GM06990 (cell line): ENCODE data around the gene SCN8A.

Experiments used
- DNase-seq: peaks from one replicate; pipeline ENCODE4 v3.0.0-alpha.2; 2011; ENCODE audit not compliant: insufficient read length; ENCODE audit errors: extremely low read depth
- H3K27me3 ChIP-seq: replicated peaks from 2 replicates; pipeline ENCODE4 v1.6.0; 2011; ENCODE audit warnings: low read length; ENCODE audit not compliant: control insufficient read depth, insufficient read depth
- H3K36me3 ChIP-seq: 2 replicates; pipeline ENCODE4 v1.5.1; 2011; ENCODE audit warnings: low read length; ENCODE audit not compliant: control insufficient read depth, insufficient read depth
- H3K4me3 ChIP-seq: replicated peaks from 2 replicates; pipeline ENCODE4 v1.5.1; 2011; ENCODE audit warnings: low read depth, mild to moderate bottlenecking, control low read depth, low read length
- TF ChIP-seq, protein P1 (sequence below): IDR thresholded peaks from 2 replicates; pipeline ENCODE4 v1.5.1; 2011; ENCODE audit warnings: low read length, control low read depth, mild to moderate bottlenecking, inconsistent platforms; ENCODE audit not compliant: insufficient read depth, poor library complexity, severe bottlenecking

Gene SCN8A

DNA sequence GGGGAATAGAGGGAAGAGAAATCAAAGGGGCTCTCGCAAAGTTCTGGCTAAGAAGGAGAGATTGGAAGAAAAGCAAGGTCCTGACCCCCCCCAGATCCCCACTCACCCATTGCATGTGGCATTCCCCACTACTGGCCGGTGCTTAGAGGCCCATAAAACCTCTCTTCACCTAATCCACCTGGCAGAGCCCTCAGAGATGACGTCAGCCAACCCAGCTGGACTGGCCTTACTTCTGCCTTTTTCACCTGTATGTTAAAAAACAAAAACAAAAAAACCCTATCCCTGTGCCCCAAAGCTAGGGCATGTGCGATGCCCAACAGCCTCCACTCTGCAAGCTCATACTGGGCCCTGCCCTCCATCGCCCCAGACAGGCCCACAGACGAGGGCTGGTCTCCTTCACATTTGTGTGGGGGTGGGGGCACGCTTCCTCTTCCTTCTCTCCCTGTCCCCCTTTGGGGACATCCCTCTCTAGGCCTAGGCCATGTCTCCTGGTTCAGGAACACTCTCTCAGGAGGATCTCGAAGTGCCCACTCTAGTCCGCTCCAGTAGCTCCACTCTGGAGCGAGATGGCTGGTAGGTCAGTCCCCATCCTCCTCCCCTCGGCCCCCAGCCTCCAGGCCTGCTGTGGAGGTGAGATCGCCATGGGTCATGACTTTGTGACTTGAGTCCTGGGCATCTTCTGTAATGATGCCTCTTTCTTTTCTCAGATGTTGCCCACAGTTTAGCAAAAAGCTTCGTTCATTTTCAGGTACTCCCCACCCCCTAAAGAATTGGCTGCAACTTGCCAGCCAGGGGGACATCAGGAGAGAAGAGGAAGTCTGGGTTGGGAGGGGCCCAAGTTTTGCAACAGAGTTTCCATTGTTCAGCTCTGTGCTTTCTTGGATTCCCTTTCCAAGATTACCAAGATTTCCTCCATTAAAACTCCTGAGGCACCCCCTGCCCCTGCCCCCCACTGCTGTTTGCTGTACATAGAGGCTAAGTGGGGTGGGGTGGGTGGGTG is 220.5 kb downstream of the SCN8A start:
- TF ChIP-seq, protein P1, sequence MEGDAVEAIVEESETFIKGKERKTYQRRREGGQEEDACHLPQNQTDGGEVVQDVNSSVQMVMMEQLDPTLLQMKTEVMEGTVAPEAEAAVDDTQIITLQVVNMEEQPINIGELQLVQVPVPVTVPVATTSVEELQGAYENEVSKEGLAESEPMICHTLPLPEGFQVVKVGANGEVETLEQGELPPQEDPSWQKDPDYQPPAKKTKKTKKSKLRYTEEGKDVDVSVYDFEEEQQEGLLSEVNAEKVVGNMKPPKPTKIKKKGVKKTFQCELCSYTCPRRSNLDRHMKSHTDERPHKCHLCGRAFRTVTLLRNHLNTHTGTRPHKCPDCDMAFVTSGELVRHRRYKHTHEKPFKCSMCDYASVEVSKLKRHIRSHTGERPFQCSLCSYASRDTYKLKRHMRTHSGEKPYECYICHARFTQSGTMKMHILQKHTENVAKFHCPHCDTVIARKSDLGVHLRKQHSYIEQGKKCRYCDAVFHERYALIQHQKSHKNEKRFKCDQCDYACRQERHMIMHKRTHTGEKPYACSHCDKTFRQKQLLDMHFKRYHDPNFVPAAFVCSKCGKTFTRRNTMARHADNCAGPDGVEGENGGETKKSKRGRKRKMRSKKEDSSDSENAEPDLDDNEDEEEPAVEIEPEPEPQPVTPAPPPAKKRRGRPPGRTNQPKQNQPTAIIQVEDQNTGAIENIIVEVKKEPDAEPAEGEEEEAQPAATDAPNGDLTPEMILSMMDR, result no peak
- no peak for DNase-seq
- Histone ChIP-seq H3K36me3 (no peaks in the 10 kb centered on the region), H3K4me3 (no peak overlapping the region), H3K27me3 (no peaks in the 10 kb centered on the region; the same call in none of the 2 replicates)

DNA sequence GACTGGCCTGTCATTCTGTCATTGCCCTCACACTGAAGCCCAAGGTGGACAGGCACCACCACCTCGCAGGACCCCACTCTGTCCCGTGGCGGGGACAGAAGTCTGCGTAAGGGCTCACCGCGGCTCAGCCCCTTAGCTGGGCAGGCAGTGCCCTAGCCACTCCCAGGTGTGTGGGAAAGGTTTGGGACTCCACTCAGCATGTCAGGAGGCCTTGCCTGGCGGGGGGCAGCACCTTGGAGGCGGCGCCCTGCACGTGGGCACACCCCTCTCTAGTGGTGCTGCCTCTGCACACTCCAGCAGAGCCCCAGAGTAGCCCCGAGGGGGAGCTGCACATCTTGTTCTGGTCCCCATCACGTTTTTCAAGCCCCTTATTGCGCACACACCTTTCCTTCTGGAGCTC is 221.8 kb downstream of the SCN8A start:
- no peak overlapping the region for H3K4me3 ChIP-seq

DNA sequence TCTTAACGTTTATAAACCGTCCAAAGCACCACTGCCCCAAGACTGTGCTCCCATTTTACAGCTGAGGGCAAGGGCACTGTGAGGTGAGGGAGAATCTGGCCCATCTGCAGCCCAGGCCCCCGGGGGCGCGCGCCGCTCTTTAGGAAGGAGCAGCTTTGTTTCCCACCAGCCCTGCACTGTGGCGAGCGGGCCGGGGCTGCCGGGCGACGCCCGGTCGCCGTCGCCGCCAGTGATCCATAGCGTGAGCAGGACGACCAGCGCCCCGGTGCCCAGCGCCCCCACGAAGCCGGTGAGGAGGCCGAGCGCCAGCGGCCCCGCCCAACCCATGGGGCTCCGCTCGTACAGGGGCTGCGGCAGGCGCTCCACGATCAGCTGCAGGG is 222.9 kb downstream of the SCN8A start:
- no peaks in the 10 kb centered on the region for H3K36me3 ChIP-seq
- no peak for DNase-seq
- H3K27me3 ChIP-seq, result no peaks in the 10 kb centered on the region; the same call in none of the 2 replicates
- no peak overlapping the region for H3K4me3 ChIP-seq
- TF ChIP-seq, protein P1, result no peak

More for the DNA sequence above, 221.8 kb downstream of the SCN8A start:
- Histone ChIP-seq H3K36me3 (no peaks in the 10 kb centered on the region), H3K27me3 (no peaks in the 10 kb centered on the region; the same call in none of the 2 replicates)
- DNase-seq, result no peak
- TF ChIP-seq, protein P1, result no peak

GRCh38 chr12:51814311-51815088 is 223.5 kb downstream of the SCN8A start:
- Histone ChIP-seq H3K36me3 (no peaks in the 10 kb centered on the region), H3K27me3 (no peaks in the 10 kb centered on the region; the same call in none of the 2 replicates), H3K4me3 (no peak overlapping the region)
- TF ChIP-seq, protein P1, result peak; percentile 44
- DNase-seq, result peak; percentile 44

GRCh38 chr12:51815571-51815970 is 224.5 kb downstream of the SCN8A start:
- Histone ChIP-seq H3K27me3 (no peaks in the 10 kb centered on the region; the same call in none of the 2 replicates), H3K4me3 (no peak overlapping the region), H3K36me3 (no peaks in the 10 kb centered on the region)
- no peak for DNase-seq
- TF ChIP-seq, protein P1, result no peak
